A549 (cell line): Measurements from ENCODE around the gene HNF1B.

Experiments used
- CTCF ChIP-seq: fragments of >200 bp; sonication (Bioruptor Twin); formaldehyde crosslinking; IDR thresholded peaks from 3 replicates; pipeline ENCODE4 v1.5.1; 2016
- MAFK ChIP-seq: fragments of 450-650 bp; IDR thresholded peaks from 2 replicates; pipeline ENCODE4 v1.6.1; 2014; ENCODE audit not compliant: partially characterized antibody
- MAX ChIP-seq: IDR thresholded peaks from 2 replicates; pipeline ENCODE4 v1.6.1; 2012
- POLR2A ChIP-seq: IDR thresholded peaks from 2 replicates; pipeline ENCODE4 v1.6.1; 2012; ENCODE audit warnings: mild to moderate bottlenecking, low read length
- POLR2AphosphoS2 ChIP-seq: conservative IDR thresholded peaks from 2 replicates; pipeline ENCODE4 v1.6.1; 2012; ENCODE audit warnings: low read length, improper control_type of control experiment, inconsistent platforms

- no peak for TF ChIP-seq POLR2AphosphoS2
- no peak for TF ChIP-seq CTCF
- TF ChIP-seq MAX: no peak; the same call in 1 of the 2 replicates
- no peak for TF ChIP-seq MAFK
- TF ChIP-seq POLR2A: no peak
Observed at GRCh38 chr17:37672548-37673078, 72.2 kb downstream of the HNF1B start.
